Prostate gland (tissue), 2 donors: ENCODE results near the gene SLC24A3.
A peak's percentile ranks its signal among the peaks of the same experiment; 100 is the strongest.

Source experiments
- POLR2A ChIP-seq: fragments of 450-650 bp; IDR thresholded peaks from one replicate; pipeline ENCODE4 v1.6.1; 2016; ENCODE audit warnings: antibody characterized with exemption, mild to moderate bottlenecking
- POLR2AphosphoS5 ChIP-seq: sonication (generic); formaldehyde crosslinking; IDR thresholded peaks from one replicate; pipeline ENCODE4 v1.6.1; 2017; ENCODE audit warnings: antibody characterized with exemption
- TF ChIP-seq, protein P1 (sequence below), 4 experiments: fragments of 200-600 bp in 2 of 4; fragments of 450-650 bp in 2 of 4; sonication (generic) in 2 of 4; IDR thresholded peaks; 1 replicate in 3 of 4; 2 replicates in 1 of 4; pipeline ENCODE4 v1.5.1; 2016 to 2019; ENCODE audit warnings: antibody characterized with exemption in 4 of 4, mild to moderate bottlenecking in 2 of 4, moderate library complexity in 2 of 4

DNA sequence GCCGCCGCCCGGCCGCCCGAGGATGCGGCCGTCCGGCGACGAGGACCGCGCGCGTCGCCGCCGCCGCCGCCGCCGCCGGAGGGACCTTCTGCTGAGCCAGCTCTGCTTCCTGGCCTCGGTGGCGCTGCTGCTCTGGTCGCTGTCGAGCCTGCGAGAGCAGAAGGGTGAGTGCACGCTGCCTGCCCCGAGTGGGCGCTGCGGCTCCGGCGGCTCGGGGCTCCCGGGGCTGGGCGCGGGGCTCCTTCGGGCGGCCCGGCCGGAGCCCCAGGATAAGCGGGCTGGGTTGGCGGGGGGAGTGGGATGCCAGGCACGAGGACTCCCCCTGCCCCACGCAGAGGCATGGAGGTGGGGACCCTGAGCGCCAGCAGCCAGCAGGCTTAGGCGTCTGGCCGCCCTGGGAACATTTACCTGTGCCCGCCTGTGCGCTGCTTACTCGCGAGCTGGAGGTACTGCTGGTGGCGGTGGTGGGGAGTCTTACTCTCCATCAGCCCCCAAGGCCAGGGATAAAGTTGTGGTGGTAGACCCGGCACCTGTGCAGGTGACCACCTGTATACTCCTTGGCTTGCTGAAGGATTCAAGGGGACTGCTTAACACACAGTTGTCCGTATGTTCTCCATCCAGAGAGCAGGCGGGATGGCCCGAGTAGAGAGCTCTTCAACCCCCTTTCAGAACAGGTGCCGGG, 520 bp downstream of the SLC24A3 start:
- TF ChIP-seq, protein P1, sequence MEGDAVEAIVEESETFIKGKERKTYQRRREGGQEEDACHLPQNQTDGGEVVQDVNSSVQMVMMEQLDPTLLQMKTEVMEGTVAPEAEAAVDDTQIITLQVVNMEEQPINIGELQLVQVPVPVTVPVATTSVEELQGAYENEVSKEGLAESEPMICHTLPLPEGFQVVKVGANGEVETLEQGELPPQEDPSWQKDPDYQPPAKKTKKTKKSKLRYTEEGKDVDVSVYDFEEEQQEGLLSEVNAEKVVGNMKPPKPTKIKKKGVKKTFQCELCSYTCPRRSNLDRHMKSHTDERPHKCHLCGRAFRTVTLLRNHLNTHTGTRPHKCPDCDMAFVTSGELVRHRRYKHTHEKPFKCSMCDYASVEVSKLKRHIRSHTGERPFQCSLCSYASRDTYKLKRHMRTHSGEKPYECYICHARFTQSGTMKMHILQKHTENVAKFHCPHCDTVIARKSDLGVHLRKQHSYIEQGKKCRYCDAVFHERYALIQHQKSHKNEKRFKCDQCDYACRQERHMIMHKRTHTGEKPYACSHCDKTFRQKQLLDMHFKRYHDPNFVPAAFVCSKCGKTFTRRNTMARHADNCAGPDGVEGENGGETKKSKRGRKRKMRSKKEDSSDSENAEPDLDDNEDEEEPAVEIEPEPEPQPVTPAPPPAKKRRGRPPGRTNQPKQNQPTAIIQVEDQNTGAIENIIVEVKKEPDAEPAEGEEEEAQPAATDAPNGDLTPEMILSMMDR (IDR thresholded peaks at IDR 0.05): peak in 3 of 4 experiments; percentile 22 to 63 (median 61)
- TF ChIP-seq POLR2A: no peak
- TF ChIP-seq POLR2AphosphoS5: no peak
